Right lung (tissue), 5 donors: ENCODE data around the gene ACSF3. TPM values are rescaled to one million over a fixed set of nuclear protein-coding genes. Genes with fewer than 3 reads are reported as not detected.

Experiments
- DNase-seq, 2 donors: peaks; one replicate each; pipeline ENCODE4 v3.0.0-alpha.2; 2013
- polyA plus RNA-seq, 5 donors: library from polyadenylated mRNA; unstranded; fragments of 120-200 nt; gene quantifications; one replicate each; pipeline versions ENCODE4 v1.2.1 to v1.2.3, GENCODE V29; 2013; ENCODE audit warnings: inconsistent platforms in 1 of 5, low replicate concordance in 1 of 5; ENCODE audit not compliant: insufficient read length in 5 of 5, insufficient read depth in 1 of 5

The ACSF3 gene
- polyA plus RNA-seq, 5 donors, result 27.9 to 36.5 (median 33.4) TPM

DNA sequence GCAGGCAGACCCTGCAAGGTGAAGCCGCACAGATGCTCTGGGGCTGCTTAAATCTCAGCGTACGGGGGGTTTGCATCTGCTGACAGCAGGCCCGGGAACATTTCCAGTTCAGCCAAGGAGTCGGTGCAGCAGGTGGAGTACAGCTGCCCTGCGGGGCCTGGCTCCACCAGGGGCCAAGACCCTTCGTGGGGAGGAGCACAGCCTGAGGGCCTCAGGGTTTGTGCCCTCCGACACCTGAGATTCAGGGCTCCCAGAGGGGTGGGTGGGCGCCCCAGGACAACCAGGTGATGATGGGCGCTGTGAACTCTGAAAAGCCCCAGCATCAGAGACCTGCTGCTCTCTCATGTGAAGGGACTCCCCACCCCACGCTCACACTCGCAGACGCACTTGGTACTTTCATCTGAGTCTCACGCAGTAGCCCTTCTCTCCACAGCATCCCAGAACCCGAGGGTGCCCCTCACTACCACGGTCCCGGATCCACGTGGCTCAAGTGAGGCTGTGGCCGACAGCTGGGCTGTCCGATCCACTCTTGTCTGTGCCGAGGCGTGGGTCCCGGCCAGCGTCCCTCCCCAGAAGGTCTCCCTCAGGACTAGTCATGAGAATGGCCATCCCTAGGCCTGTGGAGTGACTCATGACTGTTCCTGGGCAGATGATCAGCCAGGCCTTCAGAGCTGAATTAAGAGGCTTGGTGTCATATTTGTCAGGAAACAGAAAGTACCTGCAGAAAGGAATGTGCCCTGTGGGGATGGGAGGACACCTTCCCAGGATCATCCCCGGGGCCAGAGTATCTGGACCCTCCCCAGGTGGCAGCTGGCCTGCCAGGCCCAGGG is 29.6 kb downstream of the ACSF3 start:
- DNase-seq, result no peak

DNA sequence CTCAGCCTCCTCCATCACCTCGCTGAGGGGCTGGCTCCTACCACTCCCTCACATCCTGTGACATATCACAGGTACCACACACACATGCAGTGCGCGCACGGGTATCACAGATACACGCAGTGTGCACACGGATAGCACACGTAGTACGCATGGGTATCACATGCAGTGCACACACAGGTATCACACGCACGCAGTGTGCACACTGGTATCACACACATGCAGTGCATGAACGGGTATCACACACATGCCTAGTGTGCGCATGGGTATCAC is 30.1 kb downstream of the ACSF3 start:
- no peak for DNase-seq

DNA sequence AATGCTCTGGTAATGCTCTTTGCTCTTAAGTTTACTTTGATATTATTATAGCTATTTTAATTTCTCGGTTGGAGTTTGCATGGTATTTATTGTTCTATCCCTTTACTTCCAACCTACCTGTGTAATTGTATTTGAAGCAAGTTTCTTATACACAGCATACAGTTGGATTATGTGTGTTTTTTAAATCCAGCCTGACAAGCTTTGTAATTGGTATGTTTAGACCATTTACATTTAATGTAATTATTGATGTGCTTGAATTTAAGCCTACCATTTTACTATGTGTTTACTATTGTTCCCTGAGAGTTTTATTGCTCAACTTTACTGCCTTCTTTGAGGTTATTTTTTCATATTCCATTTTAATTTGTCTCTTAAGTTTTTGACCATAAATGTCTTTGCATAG is 35.7 kb downstream of the ACSF3 start:
- no peak for DNase-seq

DNA sequence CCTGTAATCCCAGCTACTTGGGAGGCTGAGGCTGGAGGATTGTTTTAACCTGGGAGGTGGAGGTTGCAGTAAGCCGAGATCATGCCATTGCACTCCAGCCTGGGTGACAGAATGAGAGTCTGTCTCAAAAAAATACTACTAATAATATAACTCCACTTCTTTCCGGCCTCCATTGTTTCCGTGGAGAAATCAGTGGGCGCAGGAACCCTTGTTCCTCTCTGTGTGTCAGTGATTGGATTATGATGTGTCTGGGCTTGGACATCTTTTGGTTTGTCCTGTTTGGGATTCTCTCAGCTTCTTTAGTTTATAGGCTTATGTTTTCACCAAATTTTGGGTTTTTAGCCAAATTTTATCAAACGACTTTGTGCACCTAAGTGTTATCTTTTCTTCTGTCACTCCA is 36.8 kb downstream of the ACSF3 start:
- DNase-seq, result no peak

DNA sequence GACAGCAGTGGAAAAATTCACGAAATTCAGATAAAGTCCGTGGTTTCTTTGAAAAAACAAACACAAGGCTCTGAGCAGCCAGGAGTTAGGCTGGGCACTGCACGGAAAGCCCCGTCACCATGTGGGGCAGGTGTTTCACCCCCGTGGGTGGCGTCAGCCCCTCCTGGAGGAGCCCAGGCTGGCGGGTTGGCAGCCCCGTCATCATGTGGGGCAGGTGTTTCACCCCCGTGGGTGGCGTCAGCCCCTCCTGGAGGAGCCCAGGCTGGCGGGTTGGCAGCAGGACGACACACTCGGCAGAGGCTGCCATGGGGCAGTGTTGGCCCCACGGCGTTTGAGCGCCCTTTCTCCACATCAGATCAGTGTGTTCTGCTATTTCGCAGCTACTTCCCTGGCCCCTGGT is 38.1 kb downstream of the ACSF3 start:
- DNase-seq, result no peak

DNA sequence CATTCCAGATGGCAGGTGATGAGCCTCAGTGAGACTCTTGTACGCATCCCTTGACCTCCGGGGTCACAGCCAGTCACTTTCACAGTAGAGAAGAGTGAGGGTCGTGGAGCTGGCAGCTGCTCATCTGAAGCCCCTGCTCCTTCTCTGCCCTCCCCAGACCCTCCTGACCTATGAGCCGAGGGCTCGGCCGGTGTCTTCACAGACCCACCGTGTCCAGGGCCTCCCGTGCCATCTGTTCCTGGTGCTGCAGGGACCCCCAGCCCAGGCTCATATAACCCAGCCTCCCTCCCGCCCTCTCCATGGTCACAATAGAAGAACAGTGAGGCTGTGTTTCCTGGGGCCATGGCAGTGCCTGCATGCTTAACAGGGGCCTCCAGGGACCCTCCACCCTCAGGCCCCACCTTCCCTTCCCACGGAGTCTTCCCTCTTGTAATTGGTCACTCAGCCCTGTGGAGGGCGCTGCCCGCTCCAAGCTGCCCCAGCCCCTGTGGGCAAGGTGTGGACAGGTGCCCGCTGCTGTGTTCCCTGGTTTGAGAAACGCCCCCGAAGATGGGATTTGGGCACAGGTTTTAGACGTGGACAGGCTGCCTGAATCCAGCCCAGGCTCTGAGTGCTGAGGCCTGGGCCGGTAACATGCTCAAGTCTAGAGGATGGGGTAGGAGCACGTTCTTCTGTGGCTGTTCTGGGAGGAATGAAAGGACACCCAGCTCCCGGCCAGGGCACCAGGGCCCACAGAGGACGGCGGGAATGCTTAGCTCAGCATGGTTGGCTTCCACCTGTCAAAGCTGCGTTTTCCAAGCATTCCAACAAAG is 38.7 kb downstream of the ACSF3 start:
- DNase-seq, result no peak

DNA sequence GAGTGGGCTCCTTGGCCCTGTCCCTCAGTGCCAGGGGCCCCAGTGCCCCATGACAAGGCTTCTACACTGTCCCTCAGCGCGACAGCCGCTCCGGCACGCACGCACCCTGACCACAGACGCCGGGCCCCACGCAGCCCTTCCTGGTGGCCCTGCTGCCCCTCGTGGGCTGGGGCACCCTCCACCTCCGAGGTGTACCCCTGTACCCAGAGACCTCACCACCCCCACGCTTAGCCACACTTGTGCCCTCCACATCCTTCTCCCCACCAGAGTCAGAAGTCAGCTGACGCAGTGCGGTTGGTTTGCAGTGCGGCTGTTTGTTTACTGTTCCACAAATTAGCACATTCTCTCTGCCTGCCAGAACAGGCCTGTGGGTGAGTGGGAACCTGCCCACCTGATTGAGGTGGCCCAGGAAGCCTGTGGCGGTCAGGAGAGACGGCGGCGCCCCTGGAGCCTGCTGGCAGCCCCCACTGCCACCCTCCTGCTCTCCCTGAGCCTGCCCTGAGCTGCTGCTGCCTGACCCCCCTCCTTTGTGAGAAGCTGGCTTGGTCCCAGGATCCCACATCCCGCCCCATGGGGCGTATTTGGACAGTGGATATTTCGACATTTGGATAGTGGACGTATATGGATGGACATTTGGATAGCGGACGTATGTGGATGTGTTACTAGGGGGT is 39.9 kb downstream of the ACSF3 start:
- no peak for DNase-seq

DNA sequence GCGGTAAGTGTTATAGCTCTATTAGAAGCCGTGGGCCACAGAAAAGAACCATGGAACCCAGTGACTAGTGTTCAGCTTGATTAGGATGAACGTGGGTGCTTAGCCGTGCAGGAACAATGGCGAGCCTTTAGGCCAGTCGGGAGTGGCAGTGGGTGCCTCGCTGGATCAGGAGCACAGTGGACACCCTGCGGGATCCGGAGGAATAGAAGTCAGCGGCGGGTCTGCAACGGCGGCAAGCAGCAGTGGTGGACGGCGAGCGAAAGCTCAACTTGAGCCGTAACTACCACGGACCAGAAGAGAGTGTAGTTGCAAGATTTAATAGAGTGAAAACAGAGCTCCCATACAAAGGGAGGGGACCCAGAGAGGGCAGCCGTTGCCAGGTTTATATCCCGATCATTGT is 40.6 kb downstream of the ACSF3 start:
- DNase-seq, result no peak

DNA sequence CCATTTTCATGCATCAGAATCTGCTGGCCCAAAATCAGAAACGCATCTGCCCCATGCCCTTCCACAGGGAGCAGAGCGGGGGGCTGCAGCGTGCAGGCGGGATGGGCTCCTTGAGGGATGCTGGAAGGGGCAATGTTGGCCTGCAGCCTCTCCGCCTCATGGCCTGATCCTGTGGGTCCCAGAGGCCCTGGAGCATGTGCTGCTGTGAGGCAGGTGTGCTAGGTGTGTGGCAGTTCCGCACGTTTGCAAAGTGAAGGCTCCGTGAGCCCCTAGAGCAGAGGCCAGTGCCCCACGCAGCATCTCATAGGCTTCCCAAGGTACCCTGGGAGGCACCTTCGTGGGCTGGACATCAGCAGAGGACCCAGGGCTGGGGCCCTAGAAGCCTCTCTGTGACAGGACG is 41.5 kb downstream of the ACSF3 start:
- DNase-seq, result no peak

DNA sequence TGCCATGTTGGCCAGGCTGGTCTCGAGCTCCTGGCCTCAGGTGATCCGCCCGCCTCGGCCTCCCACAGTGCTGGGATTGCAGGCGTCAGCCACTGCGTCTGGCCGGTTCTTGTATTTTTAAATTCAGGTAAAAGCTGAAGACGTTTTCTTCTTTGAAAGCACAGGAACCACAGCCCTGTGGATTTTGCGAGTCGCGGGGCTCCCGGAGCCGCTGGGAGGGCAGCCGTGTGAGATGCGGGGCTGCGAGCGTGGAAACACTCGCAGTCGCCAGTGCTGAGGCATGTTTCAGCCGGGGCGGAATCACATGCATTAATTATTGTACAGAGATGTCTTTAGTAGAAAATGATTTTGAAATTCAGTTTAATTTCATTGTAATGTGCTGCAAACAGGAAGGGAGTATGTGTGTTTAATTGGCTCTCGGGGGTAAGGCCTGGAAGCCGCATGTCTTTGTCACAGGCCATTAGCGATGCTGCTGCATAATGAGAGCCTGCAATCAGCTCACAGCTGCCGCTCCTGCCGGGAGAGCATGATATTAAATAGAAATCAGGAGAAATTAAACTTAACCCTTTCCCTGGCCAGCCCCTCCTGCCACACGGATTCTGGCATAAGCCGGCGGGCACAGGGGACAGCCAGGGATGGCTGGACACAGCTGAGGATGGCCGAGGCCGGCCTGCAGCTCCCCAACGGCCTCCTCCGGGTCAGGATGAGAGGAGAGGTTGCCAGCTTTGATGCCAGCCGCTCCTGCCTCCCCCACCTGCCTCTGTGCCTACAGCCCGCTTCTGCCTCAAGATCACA is 42.5 kb downstream of the ACSF3 start:
- DNase-seq, result no peak

DNA sequence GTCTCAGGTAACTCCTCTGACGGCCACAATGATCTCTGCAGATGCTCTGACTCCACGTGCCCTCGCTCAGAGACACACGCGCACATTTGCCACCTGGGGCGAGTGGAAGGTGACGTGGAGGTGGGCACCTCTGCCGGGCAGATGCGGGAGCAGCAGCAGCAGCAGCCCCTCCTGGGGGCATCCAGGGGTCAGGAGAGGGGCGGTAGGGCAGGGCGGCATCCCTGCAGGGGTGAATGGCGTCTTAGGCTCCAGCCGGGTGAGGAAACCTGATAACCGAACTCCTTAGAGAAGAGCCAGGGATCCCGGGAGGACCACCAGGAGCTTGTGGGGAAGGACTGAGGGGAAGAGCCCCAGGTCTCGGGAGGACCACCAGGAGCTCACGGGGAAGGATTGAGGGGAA is 43.3 kb downstream of the ACSF3 start:
- no peak for DNase-seq

DNA sequence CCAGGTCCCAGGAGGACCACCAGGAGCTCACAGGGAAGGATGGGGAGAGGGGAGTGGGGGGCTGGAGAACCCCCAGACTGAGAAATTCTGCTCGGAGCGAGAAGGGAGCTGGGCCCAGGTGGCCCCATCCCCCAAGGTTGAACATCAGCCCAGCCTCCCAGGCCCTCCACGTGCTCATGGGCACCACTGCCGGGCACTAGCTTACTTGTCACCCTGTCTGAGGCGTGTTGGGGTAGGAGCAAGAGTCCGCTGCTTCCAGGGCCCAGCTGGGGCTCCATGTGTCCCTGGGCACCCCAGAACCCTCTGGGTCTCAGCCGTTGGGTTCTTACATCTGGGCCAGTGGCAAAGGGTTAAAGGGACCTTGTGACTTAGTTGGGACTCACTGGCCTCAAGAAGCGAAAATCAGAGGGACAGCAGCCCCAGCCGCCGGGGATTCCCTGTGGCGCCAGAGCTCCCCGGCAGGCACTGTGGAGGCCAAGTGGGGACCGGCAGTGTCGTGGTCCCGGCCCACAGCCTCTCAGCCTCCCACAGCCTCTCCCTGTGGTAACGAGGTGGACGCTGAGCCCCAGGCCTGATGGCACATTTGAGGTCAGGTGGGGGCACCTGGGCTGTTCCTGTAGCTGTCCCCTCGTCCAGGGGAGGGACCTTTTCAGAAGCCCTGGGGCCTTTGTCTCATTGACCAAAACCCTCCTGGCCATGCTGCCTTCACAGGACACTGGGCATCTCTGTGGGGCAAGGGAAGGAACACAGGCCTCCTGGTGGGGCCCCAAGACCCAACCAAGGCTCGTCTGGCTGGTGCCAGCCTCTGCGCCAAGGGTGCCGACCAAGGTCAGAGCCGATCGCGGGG is 44.2 kb downstream of the ACSF3 start:
- no peak for DNase-seq

DNA sequence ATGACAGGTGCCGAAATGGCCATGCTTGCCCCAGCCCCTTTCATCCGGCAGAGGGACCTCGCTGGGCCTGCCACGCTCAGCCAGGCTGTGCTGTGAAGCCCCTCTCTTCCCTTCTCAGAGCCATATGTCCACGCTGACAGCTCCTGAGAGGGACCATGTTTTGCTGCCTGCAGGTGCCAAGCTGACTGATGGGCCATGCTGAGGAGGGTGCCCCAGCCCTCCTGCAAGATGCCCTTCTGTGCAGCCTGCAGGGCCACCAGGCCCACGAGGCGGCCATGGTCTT is 44.8 kb downstream of the ACSF3 start:
- no peak for DNase-seq

DNA sequence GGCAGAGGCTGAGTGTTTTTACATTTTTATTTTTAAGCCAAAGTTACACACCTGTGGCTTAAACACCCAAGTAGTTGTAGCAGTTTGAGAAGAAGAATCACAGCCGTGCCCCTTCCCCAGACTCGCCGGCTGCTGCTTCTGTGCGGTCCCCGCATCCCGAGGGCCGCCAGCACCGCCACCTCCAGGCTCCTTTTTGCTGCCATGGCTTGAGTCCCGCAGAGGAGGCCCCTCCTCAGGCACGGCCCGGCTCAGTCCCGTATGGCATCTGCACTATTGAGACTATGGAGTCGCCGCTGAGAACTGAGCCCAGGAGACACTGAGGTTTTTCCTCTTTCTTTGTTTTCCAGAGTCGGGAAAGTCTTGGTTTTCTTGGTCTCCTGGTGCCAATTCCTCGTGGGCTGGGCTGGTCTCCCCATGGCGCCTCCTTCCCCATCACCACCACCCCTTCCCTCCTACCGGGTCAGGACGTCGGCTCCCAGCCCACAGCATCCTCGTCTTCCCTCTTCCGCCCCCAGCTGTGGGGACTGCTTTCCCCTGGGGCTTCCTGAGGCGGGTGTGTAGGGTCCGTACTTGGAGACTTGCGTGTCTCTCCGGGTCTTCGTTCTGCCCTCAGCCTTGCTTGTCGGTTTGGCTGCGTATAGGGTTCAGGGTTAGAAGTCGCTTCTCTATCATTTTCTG is 45.3 kb downstream of the ACSF3 start:
- no peak for DNase-seq

DNA sequence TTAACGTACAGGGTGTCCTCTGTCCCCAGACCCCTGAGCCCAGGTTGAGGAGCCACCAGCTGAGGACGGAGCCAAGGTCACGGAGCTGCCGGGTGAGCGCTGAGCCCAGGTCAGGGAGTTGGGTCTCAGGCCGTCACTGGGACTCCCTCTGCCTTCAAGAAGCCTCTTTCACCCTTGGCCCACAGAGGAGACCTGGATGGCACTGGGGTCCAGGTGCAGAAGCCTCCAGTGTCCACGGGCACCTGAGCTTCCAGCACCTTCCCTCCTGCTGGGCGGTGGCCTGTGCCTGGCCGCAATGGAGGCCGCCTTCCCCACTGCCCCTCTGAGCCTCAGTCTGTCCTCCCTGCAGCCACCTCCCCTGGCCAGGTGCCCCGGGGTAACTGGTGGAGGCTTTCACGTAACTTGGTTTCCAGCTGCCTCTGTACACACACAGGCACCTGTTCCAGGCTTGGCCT is 46.3 kb downstream of the ACSF3 start:
- no peak for DNase-seq

DNA sequence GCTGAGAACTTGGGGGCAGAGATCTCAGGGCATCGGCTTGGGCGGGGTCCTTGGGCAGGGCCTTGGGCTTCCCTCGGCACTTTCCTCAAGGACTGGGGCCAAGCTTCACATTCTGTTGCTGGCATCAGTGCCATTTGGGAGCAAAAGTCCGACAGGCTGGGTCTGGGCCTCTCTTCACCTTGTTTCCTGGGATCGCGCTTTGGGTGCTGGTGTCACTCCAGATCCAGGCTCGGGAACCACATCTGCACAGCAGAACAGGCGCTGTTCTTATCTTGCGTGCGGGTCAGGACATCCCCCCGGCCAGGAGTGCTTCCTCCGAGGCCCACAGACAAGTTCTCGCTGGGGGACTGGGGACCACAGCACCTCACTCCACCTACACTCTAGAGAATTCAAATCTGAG is 46.7 kb downstream of the ACSF3 start:
- no peak for DNase-seq

DNA sequence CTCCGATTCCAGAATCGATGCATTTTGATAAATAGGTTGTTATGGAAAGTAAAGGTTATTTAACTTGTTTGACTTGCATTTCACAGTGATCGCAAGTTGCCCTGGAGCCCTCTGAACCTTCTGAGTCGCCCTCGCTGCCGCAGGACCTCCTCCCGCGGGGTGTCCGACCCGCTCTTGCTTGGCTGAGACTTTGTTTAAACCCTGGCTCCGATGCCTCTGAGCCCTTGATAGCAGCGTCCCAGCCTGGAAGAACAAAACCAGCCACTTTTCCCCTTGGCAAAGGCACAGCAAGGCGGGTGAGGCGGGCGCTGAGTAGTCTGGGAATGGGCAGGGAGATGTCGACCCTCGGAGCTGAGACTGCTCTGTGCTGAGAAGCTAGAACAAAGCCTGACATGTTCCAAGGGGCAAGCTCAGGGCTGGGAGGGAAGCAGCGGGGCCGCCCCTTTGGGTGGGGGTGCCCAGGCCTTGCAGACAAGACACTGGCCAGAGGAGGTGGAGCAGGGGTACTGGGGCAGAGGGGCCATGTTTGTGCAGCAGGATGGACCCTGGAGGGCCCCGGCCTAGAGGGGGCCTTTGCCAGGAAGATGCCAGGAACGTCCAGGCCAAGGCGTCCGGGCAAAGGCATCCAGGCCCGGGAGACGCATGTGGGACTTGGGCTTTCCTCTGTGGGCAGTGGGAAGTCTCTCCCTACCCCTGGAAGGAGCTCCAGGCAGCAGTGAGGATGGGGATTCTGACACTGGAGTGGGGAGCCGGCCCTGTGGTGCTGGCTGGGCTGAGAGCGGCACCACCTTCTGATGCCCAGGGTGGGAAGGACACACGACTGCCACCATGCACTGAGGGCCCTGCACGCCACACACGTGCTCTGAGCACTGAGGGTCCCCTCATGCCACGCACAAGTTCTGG is 47.6 kb downstream of the ACSF3 start:
- DNase-seq, result no peak

DNA sequence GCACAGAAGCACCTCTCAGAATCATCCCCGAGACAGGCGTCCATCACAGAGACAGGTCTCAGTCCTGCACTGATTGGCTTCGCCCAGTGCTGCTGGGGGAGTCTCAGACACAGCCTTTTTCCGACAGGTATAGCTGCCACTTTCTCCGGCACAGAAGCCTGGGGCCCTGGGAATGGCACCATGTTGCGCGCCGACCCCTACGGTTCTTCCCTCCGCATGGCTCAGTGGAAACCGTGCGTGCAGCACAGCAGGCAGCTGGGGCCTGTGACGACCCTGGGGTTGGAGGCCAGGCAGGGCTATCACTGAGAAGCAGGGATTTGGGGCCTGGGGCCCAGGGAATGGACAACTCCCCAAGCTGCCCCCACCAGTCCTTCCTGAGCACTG is 48.2 kb downstream of the ACSF3 start:
- no peak for DNase-seq

DNA sequence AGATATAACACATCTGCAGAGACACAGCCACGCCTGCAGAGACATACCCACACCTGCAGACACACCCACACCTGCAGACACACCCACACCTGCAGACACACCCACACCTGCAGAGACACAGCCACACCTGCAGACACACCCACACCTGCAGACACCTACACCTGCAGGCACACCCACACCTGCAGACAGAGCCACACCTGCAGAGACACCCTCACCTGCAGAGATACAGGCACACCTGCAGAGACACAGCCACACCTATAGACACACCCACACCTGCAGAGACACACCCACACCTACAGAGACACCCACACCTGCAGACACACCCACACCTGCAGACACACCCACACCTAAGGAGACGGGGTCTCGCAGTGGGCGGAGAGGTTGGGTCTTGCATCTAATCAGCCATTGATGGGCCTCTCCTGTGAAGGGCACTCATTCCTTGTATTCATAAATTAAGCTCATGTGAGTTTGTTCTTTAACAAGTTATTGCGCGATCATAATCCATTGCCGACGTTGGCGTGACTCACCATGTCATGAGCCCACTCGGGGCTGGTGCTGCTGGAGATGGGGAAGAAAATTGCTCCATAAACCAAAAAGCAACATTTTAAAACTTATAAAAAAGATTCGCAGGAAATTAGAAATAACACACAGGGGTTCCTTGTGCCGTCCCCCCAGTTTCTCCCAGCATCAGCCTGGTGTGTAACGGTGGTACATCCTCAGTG is 49.0 kb downstream of the ACSF3 start:
- no peak for DNase-seq
